GM18858 (cell line): Measurements from ENCODE around the gene VPS35.

Experiments used
- ATAC-seq: cut with Tn5 transposase; IDR thresholded peaks from one replicate; pipeline ENCODE4 v1.9.1; 2021; ENCODE audit not compliant: unreplicated experiment

Gene VPS35

GRCh38 chr16:46688654-46689364, at the start of gene VPS35:
Gene VPS35 (minus strand): TSS chr16:46689178. CDS start chr16:46689133, 45 bp downstream.
- peak; percentile 66 for ATAC-seq

DNA sequence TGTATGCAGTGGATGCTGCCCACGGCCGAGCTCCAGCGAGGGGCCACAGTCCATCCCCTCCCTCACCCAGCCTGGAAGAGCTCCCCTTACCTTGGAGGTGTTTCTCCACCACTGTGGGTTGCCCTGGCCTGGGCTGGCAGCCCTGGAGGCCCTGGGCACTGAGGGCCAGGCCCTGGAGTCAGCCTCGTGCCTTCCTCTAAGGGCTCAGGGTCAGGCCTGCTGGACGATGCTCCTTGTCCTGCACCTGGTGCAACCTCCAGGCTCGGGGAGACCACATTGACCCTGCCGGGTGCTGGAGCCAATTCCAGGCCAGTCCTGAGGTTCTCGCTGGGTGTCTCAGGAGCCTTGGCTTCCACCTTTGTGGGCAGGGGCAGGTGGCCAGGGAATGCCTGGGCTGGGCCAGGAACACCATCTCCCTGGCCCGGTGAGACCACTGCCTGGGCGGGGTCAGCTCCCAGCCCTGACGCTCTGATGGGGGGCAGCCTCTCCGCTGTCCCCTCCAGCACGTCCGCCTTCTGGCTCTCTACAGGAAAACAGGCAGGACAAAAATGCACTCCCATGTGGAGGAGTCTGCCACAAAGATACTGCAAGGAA, 48.7 kb upstream of the VPS35 start:
- no peak for ATAC-seq

DNA sequence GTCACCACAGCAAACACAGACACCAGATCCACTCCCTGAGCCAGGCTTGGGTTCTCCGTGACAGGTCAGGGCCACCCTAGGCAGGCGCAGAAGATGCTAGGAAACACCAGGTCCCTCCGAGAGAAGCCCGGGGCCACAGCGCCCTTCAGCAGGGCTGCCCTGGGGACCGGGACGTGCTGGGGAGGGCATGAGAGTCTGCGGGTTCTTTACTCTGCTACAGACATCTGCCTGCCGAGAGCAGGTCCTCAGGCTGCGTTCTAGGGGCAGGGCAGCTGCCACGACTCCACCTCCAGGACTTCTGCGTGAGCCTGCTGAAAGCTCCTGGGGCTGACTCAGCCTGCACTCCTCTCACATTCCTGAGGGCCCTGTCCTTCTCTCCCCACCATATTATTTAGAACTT, 47.7 kb upstream of the VPS35 start:
- no peak for ATAC-seq

GRCh38 chr16:46733319-46733830, 44.4 kb upstream of the VPS35 start:
- no peak for ATAC-seq

DNA sequence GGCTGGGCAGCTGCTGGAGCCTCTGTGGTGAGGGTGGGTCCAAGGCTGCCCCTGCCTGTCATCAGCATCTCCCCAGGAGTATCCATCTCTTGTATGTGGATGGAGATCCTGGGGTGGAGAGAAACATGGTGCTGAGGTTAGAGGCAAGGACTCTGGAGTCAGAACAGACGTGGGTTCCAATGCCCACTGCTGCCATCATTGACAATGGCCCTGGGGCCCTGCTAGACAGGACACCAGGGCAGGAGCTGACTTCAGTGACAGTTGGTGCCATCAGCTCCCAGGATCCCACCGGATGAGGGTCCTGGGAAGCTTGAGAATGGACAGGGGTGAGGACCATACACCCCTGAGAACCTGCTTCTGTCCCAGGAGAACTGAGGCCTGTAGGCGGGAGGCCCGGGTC, 43.6 kb upstream of the VPS35 start:
- ATAC-seq: no peak

DNA sequence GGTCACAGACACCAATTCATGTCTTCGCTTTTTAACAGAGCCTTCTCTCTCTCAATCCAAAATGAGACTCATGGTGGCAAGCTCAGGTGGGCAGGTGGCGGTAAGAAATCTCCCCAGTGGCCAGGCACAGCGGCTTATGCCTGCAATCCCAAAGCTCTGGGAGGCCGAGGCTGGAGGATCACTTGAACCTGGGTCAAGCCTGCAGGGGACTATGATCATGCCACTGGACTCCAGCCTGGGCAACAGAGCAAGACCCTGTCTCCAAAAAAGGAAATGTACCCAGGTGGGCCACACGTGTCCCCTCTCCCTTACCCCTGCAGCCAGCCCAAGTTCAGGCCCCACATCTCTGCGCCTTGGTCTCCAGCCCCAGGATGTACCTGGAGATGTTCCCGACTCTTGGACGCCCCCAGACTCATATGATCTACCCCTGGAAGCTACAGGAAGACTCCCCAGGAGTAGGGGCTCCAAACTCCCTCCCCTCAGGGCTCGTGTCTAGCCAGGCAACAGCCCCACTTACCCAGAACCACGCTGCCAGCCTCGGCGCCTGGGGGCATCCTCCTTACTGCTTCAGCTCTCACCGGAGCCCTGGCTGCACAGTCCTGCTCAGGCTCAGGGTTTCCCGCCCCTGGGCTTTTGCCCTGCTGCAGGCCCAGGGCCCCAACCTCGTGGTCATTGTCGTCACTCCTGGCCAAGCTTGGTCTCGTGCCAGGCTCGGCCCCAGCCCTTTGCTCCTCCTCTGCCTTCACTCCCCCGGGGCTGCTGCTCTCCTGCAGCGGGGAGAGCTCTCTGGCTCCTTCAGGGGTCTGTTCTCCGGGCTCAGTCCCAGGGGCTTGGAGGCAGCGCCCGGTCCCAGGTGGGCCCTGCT, 42.9 kb upstream of the VPS35 start:
- no peak for ATAC-seq

DNA sequence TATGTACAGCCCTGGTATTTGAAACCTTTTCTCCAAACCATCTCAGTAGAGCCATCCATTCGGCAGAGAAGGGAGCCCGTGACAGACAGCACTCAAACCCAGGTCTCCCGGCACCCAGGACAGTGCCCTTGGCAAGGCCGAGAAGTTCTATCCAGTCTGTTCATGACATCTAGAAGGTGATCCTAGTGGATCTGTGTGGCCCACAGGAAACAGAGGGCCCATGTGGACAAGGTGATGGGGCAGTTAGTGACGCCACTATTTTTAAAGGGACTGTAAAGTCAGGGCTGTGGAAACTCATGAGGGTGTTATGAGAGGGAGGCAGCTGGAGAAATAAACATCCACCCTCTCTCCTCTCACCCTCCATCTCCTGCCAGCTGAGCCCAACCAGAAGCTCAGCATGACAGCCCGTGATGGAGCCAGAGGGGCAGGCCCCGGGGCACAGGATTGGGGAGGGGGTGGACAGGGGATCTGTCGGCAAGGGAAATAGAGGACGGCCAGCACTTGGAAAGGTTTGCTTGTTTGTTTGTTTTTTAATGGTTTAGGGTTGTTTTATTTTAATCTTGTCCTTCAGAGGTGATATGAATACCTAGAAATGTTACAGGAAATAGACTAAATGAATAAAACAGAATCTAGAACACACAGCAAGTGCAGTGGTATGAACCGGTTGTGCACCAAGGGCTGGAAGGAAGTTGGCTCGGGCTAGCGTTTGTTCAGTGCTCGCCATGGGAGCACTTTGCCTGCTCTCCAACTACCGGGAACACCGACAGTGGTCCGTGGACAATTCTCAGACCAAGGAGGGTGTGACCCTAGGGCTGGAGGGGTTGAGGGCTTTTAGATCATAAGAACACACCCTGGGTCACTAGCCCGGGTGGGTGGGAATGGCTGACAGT, 42.1 kb upstream of the VPS35 start:
- no peak for ATAC-seq

GRCh38 chr16:46730126-46730525, 41.1 kb upstream of the VPS35 start:
- no peak for ATAC-seq

GRCh38 chr16:46729326-46729995, 40.5 kb upstream of the VPS35 start:
- no peak for ATAC-seq

DNA sequence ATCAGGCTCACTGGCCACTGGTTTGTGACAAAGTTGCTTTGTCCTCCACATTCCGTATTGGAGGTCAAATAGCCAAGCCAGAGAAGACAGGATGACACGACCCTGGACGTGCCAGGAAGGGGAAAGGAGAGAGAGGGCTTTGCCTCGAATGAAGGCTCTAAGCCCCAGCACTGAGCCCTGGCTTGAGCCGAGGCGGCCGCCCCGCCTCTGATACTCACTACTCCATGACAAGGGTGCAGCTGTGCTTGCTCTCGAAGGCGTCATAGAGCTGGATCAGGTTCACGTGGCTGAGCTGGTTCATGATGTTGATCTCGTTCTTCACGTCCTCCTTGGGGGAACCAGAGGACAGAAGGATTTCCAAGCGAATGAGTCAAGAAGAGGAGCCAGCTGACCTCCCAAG, 39.8 kb upstream of the VPS35 start:
- ATAC-seq: no peak

DNA sequence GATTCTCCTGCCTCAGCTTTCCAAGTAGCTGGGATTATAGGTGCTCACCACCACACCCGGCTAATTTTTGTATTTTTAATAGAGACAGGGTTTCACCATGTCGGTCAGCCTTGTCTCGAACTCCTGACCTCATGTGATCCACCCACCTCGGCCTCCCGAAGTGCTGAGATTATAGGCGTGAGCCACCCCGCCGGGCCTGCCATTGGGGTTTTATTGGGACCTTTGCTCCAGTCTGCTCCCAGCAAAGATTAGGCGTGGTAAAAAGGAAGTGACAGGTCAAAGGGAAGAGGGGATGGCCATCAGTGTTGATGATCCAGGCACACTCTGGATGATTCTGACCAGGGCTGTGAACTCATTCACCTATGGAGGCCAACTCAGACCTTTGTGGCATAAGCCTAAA, 38.7 kb upstream of the VPS35 start:
- ATAC-seq: no peak

GRCh38 chr16:46727184-46727583, 38.2 kb upstream of the VPS35 start:
- ATAC-seq: no peak

DNA sequence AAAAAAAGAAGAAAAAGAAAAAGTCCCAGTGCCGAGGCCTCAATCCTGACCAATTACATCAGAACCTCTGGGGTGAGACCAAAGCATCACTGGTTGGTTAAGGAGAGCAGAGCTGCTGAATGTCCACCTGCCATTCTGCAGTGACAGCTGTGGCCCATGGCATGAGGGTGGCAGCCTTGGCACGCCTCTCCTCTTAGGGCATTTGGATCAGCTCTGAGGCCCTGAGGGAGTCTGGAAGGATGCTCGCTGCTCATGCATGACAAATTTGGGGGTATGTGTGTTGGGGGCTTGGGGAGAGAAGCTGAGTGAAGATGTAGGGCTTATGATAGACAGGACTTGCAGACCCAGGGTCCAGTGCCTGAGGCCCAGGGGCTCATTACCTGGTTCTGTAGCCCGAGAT, 32.9 kb upstream of the VPS35 start:
- ATAC-seq: no peak

DNA sequence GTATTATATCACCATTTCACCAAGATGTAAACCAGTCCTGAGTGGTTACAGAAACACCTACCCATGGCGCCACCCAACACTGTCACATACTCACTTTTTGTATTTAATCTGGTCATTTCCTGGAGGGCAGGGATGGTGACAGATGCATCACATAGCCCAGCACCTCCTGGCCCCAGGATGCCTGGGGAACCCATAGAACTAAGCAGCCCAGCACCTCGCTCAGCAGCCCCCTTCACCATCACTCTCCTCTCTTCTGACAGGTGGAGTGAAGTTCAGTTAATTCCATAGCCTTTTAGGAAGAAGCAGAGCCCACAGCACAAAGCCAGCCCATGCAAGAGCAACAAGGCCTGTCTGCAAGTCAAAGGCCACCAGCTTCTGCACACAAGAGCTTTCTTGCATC, 31.6 kb upstream of the VPS35 start:
- ATAC-seq: no peak

GRCh38 chr16:46719528-46719927, 30.6 kb upstream of the VPS35 start:
- no peak for ATAC-seq

DNA sequence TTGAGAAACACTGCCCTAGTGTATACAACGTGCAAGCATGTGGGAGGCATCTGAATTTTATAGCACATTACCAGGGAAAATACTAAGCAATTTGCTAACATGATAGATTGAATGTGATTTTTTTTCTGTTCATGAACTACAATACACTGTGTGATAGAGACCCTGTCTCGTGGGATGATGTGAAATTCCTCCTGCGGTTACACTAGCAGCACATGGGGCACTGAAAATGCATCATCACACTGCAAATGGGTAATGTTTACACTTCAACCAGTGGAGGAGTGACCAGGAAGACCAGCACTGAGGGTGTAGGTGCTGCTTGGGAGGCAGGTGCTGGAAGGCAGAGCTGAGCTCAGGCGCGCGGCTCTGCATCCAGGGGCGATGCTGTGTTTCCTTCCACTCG, 29.2 kb upstream of the VPS35 start:
- no peak for ATAC-seq

DNA sequence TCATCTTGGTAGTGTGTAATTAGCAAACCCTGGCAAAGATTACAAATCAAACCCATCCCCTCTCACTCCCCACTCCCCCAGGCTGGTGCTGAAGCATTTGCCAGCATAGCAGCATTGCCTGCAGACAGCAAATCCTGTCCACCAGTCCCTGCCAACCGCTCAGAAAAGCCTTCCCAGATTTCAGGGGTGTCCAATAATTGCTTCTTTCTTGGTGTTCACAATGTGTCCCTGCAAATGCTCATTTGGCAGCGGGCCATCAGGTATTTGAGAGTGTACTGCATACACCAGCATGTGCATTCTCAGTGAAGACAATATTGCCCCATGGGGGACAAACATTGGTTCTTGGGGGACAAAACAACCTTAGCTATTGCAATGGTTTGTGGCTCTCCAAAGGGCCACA, 28.7 kb upstream of the VPS35 start:
- no peak for ATAC-seq

- ATAC-seq: no peak
Measured at GRCh38 chr16:46715769-46716305, 26.9 kb upstream of the VPS35 start.

DNA sequence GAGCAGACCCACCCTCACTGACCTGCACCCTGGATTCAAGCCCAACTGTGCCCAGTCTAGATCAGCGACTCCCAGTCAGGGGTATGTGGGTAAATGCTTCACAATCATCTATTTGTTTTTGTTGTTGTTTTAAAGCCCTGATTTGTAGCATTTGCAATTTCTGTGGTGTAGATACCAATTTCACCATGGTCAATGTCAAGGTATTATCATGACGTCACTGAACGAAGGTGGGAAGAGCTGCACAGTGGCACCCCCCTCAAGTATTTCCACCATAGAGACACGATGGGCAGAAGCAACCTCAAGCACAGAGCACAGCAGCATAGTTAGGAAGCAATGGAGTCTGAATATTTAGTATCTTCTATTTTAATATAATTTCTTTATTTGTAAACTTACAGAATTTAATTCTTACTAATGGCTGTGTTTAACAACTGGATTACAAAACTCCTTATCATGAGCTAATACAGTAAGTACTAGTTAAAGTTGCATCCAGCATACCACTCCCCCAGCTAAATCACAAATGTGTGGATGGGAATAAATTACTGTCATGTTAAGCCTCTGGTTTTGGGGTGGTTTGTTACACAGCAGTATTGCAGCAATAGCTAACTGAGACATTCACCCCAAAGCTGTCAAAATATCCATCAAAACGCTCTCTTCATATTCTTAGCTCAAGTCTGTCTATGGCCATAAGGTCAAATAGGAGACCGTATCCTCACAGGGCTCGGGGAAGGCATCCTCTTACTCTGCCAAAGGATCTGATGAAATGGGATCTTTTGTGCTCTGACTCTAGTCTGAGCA, 26.0 kb upstream of the VPS35 start:
- no peak for ATAC-seq
